ENCODE measurements around the gene EFCC1.

The EFCC1 gene

DNA sequence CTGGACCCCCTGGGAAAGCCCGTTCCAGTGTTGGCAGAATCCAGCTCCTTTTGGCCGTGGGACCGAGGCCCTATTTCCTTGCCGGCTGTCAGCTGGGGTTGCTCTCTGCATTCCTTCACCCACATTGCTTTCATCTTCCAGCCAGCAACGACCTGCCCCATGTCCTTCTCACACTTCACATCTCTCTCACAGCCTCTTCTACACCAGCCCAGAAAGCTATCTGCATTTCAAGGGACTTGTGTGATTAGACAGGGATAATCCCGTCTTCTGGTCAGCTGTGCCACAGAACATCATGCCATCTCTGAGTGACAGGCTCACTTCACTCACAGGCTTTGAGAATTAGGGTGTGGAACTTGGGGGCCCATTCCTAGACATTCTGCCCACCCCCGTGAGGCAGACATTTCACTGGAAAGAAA lies 16.4 kb downstream of the EFCC1 start:
- H3K27me3 ChIP-seq (ENCODE audit: control insufficient read depth, insufficient read depth, low read length) = no peaks in the 10 kb centered on the region
- no peak overlapping the region for H3K4me3 ChIP-seq (ENCODE audit: low read length)
- no peaks in the 10 kb centered on the region for H3K36me3 ChIP-seq (ENCODE audit: control insufficient read depth, low read depth, low read length)
- no peak overlapping the region for H3K27ac ChIP-seq (ENCODE audit: low read length)
- no peaks in the 10 kb centered on the region for H3K4me1 ChIP-seq (ENCODE audit: control insufficient read depth, low read depth, low read length)
- H3K9me3 ChIP-seq (ENCODE audit: control insufficient read depth, low read depth, low read length) = no peaks in the 10 kb centered on the region
- no peak overlapping the region for H3K9ac ChIP-seq (ENCODE audit: low read length)

DNA sequence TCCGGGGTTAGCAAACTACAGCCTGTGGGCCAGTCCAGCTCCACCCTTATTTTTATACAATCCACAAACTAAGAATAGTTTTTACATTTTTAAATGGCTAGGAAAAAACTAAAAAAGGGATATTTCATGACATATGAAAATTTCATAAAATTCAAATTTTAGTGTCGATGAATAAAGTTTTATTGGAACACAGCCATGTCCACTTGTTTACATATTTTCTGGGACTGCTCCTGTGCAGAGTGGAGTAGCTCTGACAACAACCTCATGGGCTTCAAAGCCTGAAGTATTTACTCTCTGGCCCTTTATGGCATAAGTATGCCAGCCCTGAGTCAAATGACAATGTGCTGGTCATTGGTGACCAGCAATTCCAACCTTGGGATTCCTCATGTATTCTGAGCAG lies 17.2 kb downstream of the EFCC1 start:
- Histone ChIP-seq H3K9ac (ENCODE audit: low read length) (no peak overlapping the region), H3K27ac (ENCODE audit: low read length) (no peak overlapping the region), H3K27me3 (ENCODE audit: control insufficient read depth, insufficient read depth, low read length) (no peaks in the 10 kb centered on the region), H3K4me1 (ENCODE audit: control insufficient read depth, low read depth, low read length) (no peaks in the 10 kb centered on the region), H3K4me3 (ENCODE audit: low read length) (no peak overlapping the region), H3K36me3 (ENCODE audit: control insufficient read depth, low read depth, low read length) (no peaks in the 10 kb centered on the region), H3K9me3 (ENCODE audit: control insufficient read depth, low read depth, low read length) (no peaks in the 10 kb centered on the region)

DNA sequence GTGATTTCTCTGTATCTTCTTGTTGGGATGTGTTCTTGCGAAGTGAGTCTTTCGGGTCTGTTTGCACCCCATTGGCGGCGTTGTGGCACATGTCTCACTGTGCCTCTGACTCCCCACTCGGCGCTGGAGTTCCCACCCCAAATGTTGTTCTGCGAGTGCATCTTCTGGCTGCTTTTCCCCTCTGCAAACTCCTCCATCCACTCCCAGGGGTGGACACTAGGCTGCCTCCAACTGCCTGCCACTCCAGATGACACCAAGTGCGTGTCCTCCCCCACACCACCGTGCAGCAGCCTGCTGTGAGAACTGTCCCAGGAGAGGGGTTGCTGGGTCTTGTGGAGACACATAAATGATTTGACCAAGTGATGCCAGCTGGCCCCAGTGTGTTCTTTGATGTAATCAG lies 17.6 kb downstream of the EFCC1 start:
- no peaks in the 10 kb centered on the region for H3K9me3 ChIP-seq (ENCODE audit: control insufficient read depth, low read depth, low read length)
- no peaks in the 10 kb centered on the region for H3K4me1 ChIP-seq (ENCODE audit: control insufficient read depth, low read depth, low read length)
- no peak overlapping the region for H3K27ac ChIP-seq (ENCODE audit: low read length)
- no peak overlapping the region for H3K9ac ChIP-seq (ENCODE audit: low read length)
- H3K4me3 ChIP-seq (ENCODE audit: low read length) = no peak overlapping the region
- H3K27me3 ChIP-seq (ENCODE audit: control insufficient read depth, insufficient read depth, low read length) = no peaks in the 10 kb centered on the region
- H3K36me3 ChIP-seq (ENCODE audit: control insufficient read depth, low read depth, low read length) = no peaks in the 10 kb centered on the region

DNA sequence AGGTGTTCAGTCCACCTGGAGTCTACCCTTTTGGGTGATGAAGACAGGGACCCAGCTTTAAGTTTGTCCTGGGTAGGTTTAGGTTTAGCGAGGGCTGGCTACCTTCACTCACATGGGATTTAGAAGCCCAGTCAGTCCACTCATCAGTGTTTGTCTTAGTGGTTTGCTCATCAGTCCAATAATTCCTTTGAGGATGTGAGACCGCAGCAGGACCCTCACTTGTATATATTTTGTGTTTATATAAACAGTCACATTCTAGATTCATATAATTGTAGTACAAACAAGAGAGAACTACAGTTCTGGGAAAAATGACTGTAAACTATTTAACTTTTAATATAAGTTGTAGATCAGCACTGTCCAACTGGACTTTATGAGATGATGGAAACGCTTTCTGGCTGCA lies 18.2 kb downstream of the EFCC1 start:
- Histone ChIP-seq H3K27ac (ENCODE audit: low read length) (no peak overlapping the region), H3K9me3 (ENCODE audit: control insufficient read depth, low read depth, low read length) (no peaks in the 10 kb centered on the region)

GRCh38 chr3:129020691-129021090 lies 19.6 kb downstream of the EFCC1 start:
- H3K9me3 ChIP-seq (ENCODE audit: control insufficient read depth, low read depth, low read length) = no peaks in the 10 kb centered on the region
- no peak overlapping the region for H3K9ac ChIP-seq (ENCODE audit: low read length)
- peaks cover 11% of the 10 kb centered on the region for H3K27me3 ChIP-seq (ENCODE audit: control insufficient read depth, insufficient read depth, low read length)
- no peaks in the 10 kb centered on the region for H3K4me1 ChIP-seq (ENCODE audit: control insufficient read depth, low read depth, low read length)
- no peak overlapping the region for H3K27ac ChIP-seq (ENCODE audit: low read length)
- no peaks in the 10 kb centered on the region for H3K36me3 ChIP-seq (ENCODE audit: control insufficient read depth, low read depth, low read length)
- no peak overlapping the region for H3K4me3 ChIP-seq (ENCODE audit: low read length)

More for the DNA sequence above, 18.2 kb downstream of the EFCC1 start:
- no peaks in the 10 kb centered on the region for H3K27me3 ChIP-seq (ENCODE audit: control insufficient read depth, insufficient read depth, low read length)
- no peak overlapping the region for H3K9ac ChIP-seq (ENCODE audit: low read length)
- H3K4me1 ChIP-seq (ENCODE audit: control insufficient read depth, low read depth, low read length) = no peaks in the 10 kb centered on the region
- no peaks in the 10 kb centered on the region for H3K36me3 ChIP-seq (ENCODE audit: control insufficient read depth, low read depth, low read length)
- H3K4me3 ChIP-seq (ENCODE audit: low read length) = no peak overlapping the region

GRCh38 chr3:129021140-129021551 lies 20.0 kb downstream of the EFCC1 start:
- no peak overlapping the region for H3K9ac ChIP-seq (ENCODE audit: low read length)
- H3K4me3 ChIP-seq (ENCODE audit: low read length) = no peak overlapping the region
- no peaks in the 10 kb centered on the region for H3K36me3 ChIP-seq (ENCODE audit: control insufficient read depth, low read depth, low read length)
- no peaks in the 10 kb centered on the region for H3K9me3 ChIP-seq (ENCODE audit: control insufficient read depth, low read depth, low read length)
- H3K4me1 ChIP-seq (ENCODE audit: control insufficient read depth, low read depth, low read length) = no peaks in the 10 kb centered on the region
- H3K27me3 ChIP-seq (ENCODE audit: control insufficient read depth, insufficient read depth, low read length) = peaks cover 16% of the 10 kb centered on the region
- H3K27ac ChIP-seq (ENCODE audit: low read length) = no peak overlapping the region

GRCh38 chr3:129022114-129023007 lies 21.3 kb downstream of the EFCC1 start:
- Histone ChIP-seq H3K4me1 (ENCODE audit: control insufficient read depth, low read depth, low read length) (no peaks in the 10 kb centered on the region), H3K9ac (ENCODE audit: low read length) (no peak overlapping the region), H3K36me3 (ENCODE audit: control insufficient read depth, low read depth, low read length) (no peaks in the 10 kb centered on the region), H3K27me3 (ENCODE audit: control insufficient read depth, insufficient read depth, low read length) (peaks cover 24% of the 10 kb centered on the region), H3K4me3 (ENCODE audit: low read length) (no peak overlapping the region), H3K9me3 (ENCODE audit: control insufficient read depth, low read depth, low read length) (no peaks in the 10 kb centered on the region), H3K27ac (ENCODE audit: low read length) (no peak overlapping the region)

- H3K27me3 ChIP-seq (ENCODE audit: control insufficient read depth, insufficient read depth, low read length) = peaks cover 24% of the 10 kb centered on the region
- H3K9ac ChIP-seq (ENCODE audit: low read length) = no peak overlapping the region
- no peak overlapping the region for H3K4me3 ChIP-seq (ENCODE audit: low read length)
- H3K4me1 ChIP-seq (ENCODE audit: control insufficient read depth, low read depth, low read length) = no peaks in the 10 kb centered on the region
- H3K27ac ChIP-seq (ENCODE audit: low read length) = no peak overlapping the region
- no peaks in the 10 kb centered on the region for H3K36me3 ChIP-seq (ENCODE audit: control insufficient read depth, low read depth, low read length)
- H3K9me3 ChIP-seq (ENCODE audit: control insufficient read depth, low read depth, low read length) = no peaks in the 10 kb centered on the region
Observed at GRCh38 chr3:129023008-129023358, 21.9 kb downstream of the EFCC1 start.

GRCh38 chr3:129023909-129024308 lies 22.8 kb downstream of the EFCC1 start:
- Histone ChIP-seq H3K36me3 (ENCODE audit: control insufficient read depth, low read depth, low read length) (no peaks in the 10 kb centered on the region), H3K27me3 (ENCODE audit: control insufficient read depth, insufficient read depth, low read length) (peaks cover 24% of the 10 kb centered on the region), H3K9ac (ENCODE audit: low read length) (no peak overlapping the region), H3K27ac (ENCODE audit: low read length) (no peak overlapping the region), H3K4me1 (ENCODE audit: control insufficient read depth, low read depth, low read length) (no peaks in the 10 kb centered on the region), H3K9me3 (ENCODE audit: control insufficient read depth, low read depth, low read length) (no peaks in the 10 kb centered on the region), H3K4me3 (ENCODE audit: low read length) (no peak overlapping the region)

DNA sequence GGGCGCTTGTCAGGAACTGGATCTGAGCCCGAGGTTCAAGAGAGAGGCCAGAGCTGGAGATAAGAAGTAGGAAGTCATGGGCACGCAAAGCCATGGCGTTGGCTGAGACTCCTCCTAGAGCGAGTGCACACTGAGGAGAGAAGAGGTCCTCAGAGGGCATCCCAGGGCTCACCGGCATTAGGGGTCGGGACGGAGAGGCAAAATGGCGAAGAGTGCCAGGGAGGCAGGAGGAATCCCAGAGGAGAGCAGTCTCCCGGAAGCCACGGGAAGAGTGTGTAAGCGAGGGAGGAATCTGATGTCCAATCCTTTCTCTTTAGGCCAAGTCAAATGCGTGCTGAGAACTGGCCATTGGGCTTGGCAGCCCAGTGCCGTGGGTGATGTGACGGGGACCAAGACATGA lies 24.0 kb downstream of the EFCC1 start:
- H3K9me3 ChIP-seq (ENCODE audit: control insufficient read depth, low read depth, low read length) = no peaks in the 10 kb centered on the region
- no peaks in the 10 kb centered on the region for H3K4me1 ChIP-seq (ENCODE audit: control insufficient read depth, low read depth, low read length)
- no peak overlapping the region for H3K27ac ChIP-seq (ENCODE audit: low read length)
- no peak overlapping the region for H3K9ac ChIP-seq (ENCODE audit: low read length)
- H3K27me3 ChIP-seq (ENCODE audit: control insufficient read depth, insufficient read depth, low read length) = peaks cover 24% of the 10 kb centered on the region
- H3K36me3 ChIP-seq (ENCODE audit: control insufficient read depth, low read depth, low read length) = no peaks in the 10 kb centered on the region
- no peak overlapping the region for H3K4me3 ChIP-seq (ENCODE audit: low read length)

GRCh38 chr3:129025691-129026435 lies 24.8 kb downstream of the EFCC1 start:
- Histone ChIP-seq H3K27me3 (ENCODE audit: control insufficient read depth, insufficient read depth, low read length) (peaks cover 24% of the 10 kb centered on the region), H3K36me3 (ENCODE audit: control insufficient read depth, low read depth, low read length) (no peaks in the 10 kb centered on the region), H3K9me3 (ENCODE audit: control insufficient read depth, low read depth, low read length) (no peaks in the 10 kb centered on the region), H3K4me3 (ENCODE audit: low read length) (no peak overlapping the region), H3K4me1 (ENCODE audit: control insufficient read depth, low read depth, low read length) (no peaks in the 10 kb centered on the region), H3K9ac (ENCODE audit: low read length) (no peak overlapping the region), H3K27ac (ENCODE audit: low read length) (no peak overlapping the region)
